ENCODE measurements around the gene AKAIN1. TPM values are rescaled to one million over a fixed set of nuclear protein-coding genes. Genes with fewer than 3 reads are reported as not detected.

Gene AKAIN1
- total and polyA plus RNA-seq, 8 donors, result 0.28 to 6.8 (median 0.81) TPM; not detected in 3

- WGBS, 2 donors, result 80 to 89% methylated on average over 3 of the region's 3 CpGs
- H3K36me3 ChIP-seq, result no peaks in the 10 kb centered on the region
- ATAC-seq (no peak), DNase-seq (no peak), FAIRE-seq (no peak)
- no peak overlapping the region for H3K27ac ChIP-seq
- no peak for TF ChIP-seq CTCF (IDR thresholded peaks at IDR 0.05)
- H3K9me3 ChIP-seq, result no peaks in the 10 kb centered on the region
- intact Hi-C loops (cut with DNase I), result no loop called here
- H3K4me1 ChIP-seq, result no peaks in the 10 kb centered on the region
- peaks cover 0 to 25% (median 9%) of the 10 kb centered on the region in 4 donors for H3K27me3 ChIP-seq
- no peak overlapping the region for H3K4me3 ChIP-seq
These were observed 1.3 kb upstream of the AKAIN1 start for GRCh38 chr18:5198311-5198710.

- Histone ChIP-seq H3K27me3 (peaks cover 0 to 25% (median 9%) of the 10 kb centered on the region in 4 donors), H3K36me3 (no peaks in the 10 kb centered on the region), H3K27ac (no peak overlapping the region), H3K4me3 (peak overlapping the region in 1 of 4 donors; percentile 17), H3K9me3 (no peaks in the 10 kb centered on the region), H3K4me1 (no peaks in the 10 kb centered on the region)
- 4 to 8% methylated on average over 18 of the region's 18 CpGs for WGBS, 2 donors
- no peak for DNase-seq
- intact Hi-C loops (cut with DNase I), result no loop called here
- peak in 3 of 4 donors; percentile 15 to 60 (median 57) for ATAC-seq
- no peak for FAIRE-seq
- TF ChIP-seq CTCF (IDR thresholded peaks at IDR 0.05), result no peak
These were observed 404 bp upstream of the AKAIN1 start for GRCh38 chr18:5197461-5197860.

GRCh38 chr18:5196253-5197031 lies 615 bp downstream of the AKAIN1 start:
- H3K27me3 ChIP-seq, result peaks cover 0 to 25% (median 8%) of the 10 kb centered on the region in 4 donors
- H3K4me1 ChIP-seq, result no peaks in the 10 kb centered on the region
- H3K27ac ChIP-seq, result no peak overlapping the region
- ATAC-seq (peak; percentile 28 to 63 (median 54)), DNase-seq (peak in 1 of 6 donors; percentile 47), FAIRE-seq (no peak)
- H3K9me3 ChIP-seq, result no peaks in the 10 kb centered on the region
- H3K36me3 ChIP-seq, result no peaks in the 10 kb centered on the region
- no peak for TF ChIP-seq CTCF (IDR thresholded peaks at IDR 0.05)
- intact Hi-C loops (cut with DNase I), result no loop called here
- 4 to 5% methylated on average over 48 to 50 of the region's 50 CpGs for WGBS, 2 donors
- peak overlapping the region in 1 of 4 donors; percentile 17 for H3K4me3 ChIP-seq

GRCh38 chr18:5195656-5196055 lies 1.4 kb downstream of the AKAIN1 start:
- no peak overlapping the region for H3K27ac ChIP-seq
- no peaks in the 10 kb centered on the region for H3K9me3 ChIP-seq
- ATAC-seq (no peak), DNase-seq (no peak), FAIRE-seq (no peak)
- no peak for TF ChIP-seq CTCF (IDR thresholded peaks at IDR 0.05)
- no peaks in the 10 kb centered on the region for H3K36me3 ChIP-seq
- intact Hi-C loops (cut with DNase I), result no loop called here
- H3K4me3 ChIP-seq, result no peak overlapping the region
- H3K4me1 ChIP-seq, result no peaks in the 10 kb centered on the region
- 32 to 51% methylated on average over 2 of the region's 2 CpGs for WGBS, 2 donors
- H3K27me3 ChIP-seq, result peaks cover 0 to 25% (median 7%) of the 10 kb centered on the region in 4 donors

GRCh38 chr18:5180254-5180653 lies 16.8 kb downstream of the AKAIN1 start:
- Histone ChIP-seq H3K4me1 (no peaks in the 10 kb centered on the region), H3K4me3 (no peak overlapping the region), H3K27ac (no peak overlapping the region), H3K27me3 (no peaks in the 10 kb centered on the region), H3K36me3 (no peaks in the 10 kb centered on the region), H3K9me3 (no peaks in the 10 kb centered on the region)
- FAIRE-seq (no peak), DNase-seq (no peak), ATAC-seq (peak in 1 of 4 donors; percentile 24)
- no peak for TF ChIP-seq CTCF (IDR thresholded peaks at IDR 0.05)
- WGBS, 2 donors, result 28 to 33% methylated on average over 3 of the region's 3 CpGs
- intact Hi-C loops (cut with DNase I), result no loop called here
